ENCODE results near the gene ACOXL.

DNA sequence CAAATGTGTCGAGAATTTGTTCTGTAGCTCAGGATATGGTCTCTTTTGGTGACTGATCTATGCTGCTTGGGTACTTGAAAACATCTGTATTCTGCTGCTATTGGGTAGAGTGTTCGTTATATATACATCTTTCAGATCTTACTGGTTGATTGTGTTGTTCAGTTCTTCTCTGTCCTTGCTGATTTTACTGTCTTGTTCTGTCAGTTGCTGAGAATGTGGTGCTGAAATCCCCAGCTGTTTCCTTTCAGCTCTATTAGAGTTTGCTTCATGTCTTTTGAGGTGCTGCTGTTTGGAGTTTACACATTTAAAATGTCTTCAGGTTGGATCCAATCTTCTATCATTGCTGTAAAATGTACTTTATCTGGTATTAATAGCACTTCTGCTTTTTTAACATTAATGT is 401.2 kb downstream of the ACOXL start:
- TF ChIP-seq POLR2A (IDR thresholded peaks at IDR 0.05; ENCODE audit: low read depth, low read length) (no peak), EZH2 (IDR thresholded peaks at IDR 0.05; ENCODE audit: borderline replicate concordance, low read depth, low read length, severe bottlenecking) (no peak), JUN (IDR thresholded peaks at IDR 0.05; ENCODE audit: borderline replicate concordance, insufficient read depth, insufficient read length, low read depth) (no peak), MYC (IDR thresholded peaks at IDR 0.05; ENCODE audit: low read depth, low read length) (no peak), FOS (IDR thresholded peaks at IDR 0.05; ENCODE audit: borderline replicate concordance, insufficient read depth, low read length) (no peak), POLR2AphosphoS5 (IDR thresholded peaks at IDR 0.05; ENCODE audit: insufficient read depth, low read depth, low read length) (no peak), GATA2 (IDR thresholded peaks at IDR 0.05; ENCODE audit: insufficient read depth, insufficient read length, low read depth, low read length) (no peak)
- TF ChIP-seq, protein P1, sequence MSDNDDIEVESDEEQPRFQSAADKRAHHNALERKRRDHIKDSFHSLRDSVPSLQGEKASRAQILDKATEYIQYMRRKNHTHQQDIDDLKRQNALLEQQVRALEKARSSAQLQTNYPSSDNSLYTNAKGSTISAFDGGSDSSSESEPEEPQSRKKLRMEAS (IDR thresholded peaks at IDR 0.05; ENCODE audit: insufficient read depth, insufficient read length): no peak
- TF ChIP-seq, protein P2, sequence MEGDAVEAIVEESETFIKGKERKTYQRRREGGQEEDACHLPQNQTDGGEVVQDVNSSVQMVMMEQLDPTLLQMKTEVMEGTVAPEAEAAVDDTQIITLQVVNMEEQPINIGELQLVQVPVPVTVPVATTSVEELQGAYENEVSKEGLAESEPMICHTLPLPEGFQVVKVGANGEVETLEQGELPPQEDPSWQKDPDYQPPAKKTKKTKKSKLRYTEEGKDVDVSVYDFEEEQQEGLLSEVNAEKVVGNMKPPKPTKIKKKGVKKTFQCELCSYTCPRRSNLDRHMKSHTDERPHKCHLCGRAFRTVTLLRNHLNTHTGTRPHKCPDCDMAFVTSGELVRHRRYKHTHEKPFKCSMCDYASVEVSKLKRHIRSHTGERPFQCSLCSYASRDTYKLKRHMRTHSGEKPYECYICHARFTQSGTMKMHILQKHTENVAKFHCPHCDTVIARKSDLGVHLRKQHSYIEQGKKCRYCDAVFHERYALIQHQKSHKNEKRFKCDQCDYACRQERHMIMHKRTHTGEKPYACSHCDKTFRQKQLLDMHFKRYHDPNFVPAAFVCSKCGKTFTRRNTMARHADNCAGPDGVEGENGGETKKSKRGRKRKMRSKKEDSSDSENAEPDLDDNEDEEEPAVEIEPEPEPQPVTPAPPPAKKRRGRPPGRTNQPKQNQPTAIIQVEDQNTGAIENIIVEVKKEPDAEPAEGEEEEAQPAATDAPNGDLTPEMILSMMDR (IDR thresholded peaks at IDR 0.05; ENCODE audit: extremely low read depth in 1 of 2, insufficient read depth in 1 of 2, low read depth in 1 of 2, low read length in 2 of 2): no peak
